GM21367 (cell line): ENCODE data around the gene LRRC27.
A peak's percentile ranks its signal among the peaks of the same experiment; 100 is the strongest.
"Not testable (repeated sequence)": the region's sequence is repeated elsewhere in the genome, so short reads cannot be mapped to it uniquely, and the experiment has no call there.

Source experiments
- ATAC-seq: cut with Tn5 transposase; IDR thresholded peaks from one replicate; pipeline ENCODE4 v1.9.1; 2021; ENCODE audit not compliant: unreplicated experiment

LRRC27 gene

DNA sequence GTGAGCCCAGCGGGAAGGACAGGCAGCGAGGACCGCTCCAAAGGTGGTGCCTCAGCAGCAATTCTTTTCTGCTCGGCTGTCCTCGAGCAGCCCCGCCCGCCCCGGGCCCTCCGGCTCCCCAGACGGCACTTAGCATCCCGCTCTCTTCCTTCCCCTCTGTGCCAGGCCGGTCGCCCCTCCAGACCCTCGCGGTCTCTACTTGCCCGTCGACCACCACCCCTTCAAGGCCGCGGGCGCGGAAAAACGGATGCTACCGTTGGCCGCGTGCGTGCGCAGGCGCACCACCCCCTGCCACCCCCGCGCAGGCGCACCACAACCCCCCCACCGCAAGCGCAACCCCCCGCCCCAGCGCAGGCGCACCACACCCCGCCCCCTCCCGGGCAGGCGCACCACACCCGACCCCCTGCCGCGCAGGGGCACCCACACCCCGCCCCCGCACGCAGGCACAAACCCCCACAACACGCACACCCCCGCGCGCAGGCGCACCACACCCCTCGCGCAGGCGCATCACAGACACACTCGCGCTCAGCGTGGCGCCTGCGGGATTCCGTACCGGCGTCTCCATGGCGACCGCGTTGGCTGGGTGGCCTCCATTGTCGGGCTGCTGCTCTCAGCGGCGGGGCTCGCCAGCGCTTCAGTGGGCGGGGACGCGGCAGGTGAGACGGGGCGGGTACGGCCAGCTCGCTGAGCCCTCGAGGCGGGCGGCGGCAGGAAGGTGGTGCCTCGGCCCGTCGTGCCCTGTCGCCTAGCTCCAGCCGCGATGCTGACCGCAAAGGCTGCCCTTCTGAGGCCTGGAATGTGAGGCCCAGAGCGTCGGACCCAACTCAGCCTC lies at the start of gene LRRC27:
Gene LRRC27, plus strand, starts transcription at position 593 of the 832 bp plus-strand sequence. CDS start 1,332 bp downstream, outside the sequence.
- ATAC-seq: peak; percentile 54

DNA sequence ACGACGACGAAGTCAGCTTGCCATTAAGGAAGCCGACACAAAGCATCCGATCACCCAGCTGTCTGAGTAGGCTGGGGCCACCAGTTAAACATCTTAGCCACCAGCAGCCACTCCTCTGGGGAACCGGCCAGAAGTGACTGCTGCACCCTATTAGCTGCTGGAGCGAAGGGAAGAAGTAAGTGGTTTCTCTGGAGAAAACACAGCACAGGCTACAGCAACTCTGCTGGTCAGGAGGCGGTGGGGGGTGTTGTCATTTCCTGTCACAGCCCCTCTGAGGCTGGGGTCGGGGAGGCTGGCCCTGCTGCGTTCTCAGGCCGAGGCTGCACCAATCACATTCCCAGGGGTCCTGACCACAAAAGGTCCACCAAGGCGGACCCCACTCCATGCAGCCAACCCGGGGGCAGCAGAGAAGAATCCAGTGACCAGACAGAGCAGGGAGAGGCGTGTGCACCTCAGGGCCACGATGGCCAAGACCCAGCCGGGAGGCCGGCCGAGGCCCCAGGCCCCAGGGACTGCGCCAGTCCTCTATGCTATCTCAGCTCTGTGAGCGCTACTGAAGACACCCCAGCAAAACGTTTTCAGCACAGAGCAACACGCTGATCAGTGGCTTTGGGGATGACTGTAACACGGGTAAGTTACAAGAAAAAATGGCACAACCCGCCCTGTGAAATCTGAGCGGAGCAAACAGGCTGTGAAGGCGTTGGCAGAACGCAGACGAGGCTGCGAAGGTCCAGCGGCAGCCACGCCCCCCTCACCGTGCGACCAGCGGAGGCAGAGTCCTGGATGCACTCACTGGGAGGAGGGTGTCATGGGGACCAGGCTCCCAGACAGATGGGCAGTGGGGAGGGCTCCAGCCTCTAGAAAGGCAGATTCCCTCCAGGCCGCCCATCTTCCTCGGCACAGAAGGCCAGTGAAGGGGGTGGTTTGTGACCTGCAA lies 49.1 kb upstream of the LRRC27 start:
- ATAC-seq: no peak

DNA sequence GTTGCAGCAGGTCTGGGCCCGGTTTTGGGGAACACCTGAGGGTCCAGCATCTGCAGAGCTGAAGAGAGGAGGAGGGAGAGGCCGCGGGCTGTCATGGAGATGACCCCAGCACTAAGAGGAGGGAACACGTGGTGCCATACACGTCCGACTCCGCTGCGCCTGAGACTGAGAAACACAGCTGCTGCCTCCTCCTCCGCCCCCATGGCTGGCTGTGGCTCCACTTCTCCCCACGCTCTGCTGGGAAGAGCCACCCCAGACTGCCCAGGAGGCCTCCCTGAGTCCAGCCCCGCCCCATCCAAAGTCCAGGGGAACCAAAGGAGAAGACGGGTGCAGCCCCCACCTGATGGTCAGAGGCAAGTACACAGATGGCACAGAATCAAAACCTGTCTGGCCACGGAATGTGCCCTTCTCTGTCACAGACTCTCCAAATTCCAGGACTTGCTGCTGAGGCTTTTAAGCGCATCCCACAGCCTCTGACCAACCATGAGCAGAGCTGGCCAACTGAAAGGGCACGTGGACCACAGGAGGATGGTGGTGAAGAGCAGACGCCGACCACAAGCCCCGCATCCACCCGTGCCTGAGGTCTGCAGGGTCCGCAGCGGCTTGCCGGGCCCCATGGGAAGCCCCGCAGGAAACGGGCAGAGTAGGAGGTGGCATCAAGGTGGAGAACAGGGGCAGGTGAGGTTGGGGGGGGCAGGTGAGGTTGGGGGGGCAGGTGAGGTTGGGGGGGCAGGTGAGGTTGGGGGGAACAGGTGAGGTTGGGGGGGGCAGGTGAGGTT lies 48.2 kb upstream of the LRRC27 start:
- ATAC-seq: no peak

DNA sequence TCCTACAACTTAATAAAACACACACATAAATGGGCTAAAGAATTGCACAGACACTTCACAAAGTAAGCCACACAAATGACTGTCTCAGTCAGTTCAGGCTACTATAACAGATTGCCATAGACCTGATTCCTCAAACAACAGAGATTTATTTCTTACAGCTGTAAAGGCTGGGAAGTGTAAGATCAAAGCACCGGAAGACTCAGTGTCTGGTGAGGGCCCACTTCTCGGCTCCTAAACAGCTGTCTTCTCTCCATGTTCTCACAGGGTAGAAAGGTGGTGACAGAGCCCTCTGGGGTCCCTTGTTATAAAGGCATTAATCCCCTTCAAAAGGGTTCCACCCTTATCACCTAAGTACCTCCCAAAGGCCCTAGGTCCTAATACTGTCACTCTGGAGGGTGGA lies 42.6 kb upstream of the LRRC27 start:
- ATAC-seq: no peak

DNA sequence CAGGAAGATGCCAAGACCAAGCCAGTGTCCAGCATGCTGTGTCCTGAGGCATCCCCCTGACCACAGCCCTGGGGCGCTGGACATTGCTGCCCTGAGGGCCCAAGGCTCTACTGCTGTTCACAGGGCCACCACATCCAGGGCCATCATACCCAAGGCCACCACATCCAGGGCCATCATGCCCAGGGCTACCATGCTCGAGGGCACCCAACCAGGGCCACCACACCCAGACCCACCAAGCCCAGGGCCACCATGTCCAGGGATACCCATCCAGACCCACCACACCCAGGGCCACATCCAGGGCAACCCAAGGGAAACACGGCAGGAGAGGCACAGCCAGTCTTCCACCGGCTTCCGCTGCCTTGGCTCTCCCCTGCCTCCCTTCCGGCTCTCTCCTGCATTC lies 41.4 kb upstream of the LRRC27 start:
- no peak for ATAC-seq

DNA sequence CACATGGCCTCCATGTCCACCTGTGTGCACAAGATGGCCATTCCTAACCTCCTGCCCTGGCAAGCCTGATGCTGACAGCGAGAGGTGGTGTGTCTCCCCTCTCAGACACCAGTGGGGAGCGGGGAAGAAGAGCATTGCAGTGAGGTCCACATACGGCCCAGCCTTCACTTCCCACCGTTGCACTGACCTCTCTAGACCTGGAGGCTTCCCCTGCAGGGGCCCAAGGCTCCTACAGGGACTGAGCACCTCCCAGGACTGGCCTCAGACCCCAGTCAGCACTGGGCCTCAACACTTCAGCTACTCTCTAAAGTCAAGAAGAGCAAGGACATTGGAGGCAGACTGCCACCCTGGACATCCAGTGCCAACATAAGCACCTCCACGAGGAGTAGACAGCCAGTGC lies 40.2 kb upstream of the LRRC27 start:
- no peak for ATAC-seq

DNA sequence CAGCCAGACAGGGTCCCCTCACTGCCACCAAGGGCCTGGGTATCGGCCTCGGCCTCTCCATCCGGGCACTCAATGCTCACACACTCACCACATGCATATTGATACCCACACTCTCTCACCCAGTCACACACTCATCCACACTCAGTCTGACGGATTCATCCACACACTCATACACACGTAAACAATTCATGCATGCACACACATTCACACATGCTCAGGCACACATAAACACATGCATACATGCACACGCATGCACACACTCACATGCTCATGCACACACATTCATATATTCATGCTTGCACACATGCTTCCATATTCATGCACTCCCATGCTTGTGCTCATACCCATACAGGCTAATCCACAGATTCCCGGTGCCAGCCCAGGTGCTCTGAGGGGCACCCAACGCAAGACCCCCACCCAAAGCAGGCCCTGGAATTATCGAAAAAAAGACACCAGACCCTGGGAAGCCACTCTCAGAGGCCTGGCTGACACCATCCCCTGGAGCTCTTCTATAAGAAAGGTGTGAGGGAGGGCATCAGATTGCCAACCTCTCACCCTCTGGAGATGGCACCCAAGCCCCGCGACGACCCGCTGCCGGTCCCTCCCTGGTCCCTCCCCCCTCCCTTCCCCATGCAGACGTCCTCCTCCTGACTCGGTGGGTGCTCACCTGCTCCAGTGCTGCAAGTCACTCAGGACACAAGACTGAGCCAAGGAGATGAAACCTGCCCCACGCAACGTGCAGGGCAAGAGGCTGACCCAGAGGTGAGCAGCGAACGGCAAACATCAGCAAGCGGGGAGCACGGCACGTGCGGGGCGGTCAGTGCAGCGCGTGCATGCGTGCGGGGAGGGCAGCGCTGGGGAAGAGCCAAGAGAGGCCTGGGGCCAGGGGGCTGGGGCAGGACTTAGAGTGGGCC lies 39.4 kb upstream of the LRRC27 start:
- ATAC-seq: no peak

DNA sequence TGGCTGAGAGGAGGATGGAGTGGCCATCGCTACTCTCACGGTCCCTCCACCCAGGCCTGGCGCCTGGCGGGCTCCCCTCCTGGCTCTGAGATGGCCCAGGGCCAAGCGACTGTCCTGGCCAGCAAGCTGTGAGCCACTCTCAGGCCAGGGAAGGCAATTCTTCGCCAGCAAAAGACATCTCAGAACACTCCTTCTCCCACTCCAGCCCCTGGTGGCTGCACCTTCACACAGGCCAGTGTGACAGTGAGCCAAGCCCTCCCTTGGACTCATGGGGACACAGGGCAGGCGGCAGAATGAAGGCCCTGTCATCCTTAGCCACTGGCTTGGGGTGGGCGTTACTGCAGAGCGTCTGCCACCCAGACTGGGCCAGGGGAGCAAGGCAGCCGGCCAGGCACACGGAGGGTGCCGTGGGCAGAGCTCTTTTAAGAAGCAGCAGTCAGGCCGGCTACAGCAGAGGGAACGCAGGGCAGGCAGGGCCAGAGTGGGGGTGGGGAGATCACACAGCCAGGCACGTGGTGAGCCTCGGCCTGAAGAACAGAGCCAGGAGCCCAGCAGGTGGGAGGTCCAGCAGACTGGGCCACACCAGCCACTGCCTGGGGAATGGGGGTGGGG lies 38.7 kb upstream of the LRRC27 start:
- no peak for ATAC-seq

DNA sequence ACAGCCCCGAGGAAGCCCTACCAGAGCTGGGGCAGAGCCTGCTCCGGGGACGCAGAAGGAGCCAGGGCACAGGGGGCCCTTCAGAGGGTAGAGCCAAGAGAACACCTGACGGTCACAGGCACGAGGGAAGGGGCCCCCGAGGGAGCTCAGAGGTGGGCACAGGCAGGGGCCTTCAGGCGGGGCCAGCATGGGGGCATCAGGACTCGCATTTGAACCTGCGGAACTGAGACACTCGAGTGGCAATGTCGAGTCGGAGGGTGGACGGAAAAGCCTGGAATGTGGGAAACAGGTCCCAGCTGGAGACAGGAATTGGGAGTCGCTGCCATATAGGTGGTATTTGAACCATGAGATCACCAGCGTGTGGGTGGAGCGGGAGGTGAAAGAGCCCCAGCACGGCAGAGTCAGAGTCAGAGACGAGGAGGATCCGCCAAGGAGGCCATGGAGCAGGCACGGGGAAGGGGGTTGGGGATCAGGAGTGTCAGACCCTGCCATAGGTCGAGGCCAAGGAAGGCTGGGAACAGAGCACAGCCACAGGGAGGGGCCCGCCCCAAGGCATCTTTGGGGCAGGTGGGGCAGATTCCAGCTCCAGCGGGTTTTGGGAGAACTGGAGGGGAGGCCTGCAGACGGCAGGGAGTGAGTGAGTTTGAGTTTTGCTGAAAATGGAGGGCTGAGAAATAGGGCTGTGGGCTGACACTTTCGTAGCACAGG lies 38.0 kb upstream of the LRRC27 start:
- ATAC-seq: no peak

DNA sequence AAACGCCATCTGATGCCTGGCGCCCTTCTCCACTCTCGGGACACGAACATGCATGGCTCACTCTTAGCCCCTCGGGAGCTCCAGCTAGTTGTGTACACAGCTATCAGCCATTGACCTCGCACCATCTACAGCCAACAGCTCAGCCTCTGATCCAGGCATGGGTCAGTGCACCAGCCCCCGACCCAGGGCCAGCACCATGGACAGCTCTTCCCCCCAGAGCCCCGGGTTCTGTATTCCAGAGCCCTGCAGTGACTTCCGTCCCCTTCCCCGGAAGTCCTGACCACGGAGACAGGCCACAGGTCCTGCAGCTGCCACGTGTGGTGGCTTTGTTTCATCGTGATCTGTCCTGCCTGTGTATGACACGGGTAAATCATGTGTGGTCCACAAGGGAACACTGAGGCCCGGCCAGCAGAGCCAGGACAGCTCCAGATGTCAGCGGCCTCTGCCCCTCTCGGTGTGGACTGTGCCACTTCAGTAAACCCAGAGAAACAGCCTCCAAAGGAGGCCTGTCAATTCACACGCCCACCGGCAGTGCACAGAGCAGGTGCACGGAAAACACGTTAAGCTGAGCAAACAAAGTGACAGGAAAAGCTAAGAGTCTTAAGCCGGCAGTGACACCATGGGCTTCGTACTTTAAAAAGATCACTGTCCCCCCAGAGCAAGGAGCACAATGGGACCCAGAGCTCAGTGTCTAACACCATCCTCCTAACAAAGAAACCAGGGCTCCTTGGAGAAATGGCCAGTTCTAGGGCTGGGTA lies 37.3 kb upstream of the LRRC27 start:
- ATAC-seq: no peak

DNA sequence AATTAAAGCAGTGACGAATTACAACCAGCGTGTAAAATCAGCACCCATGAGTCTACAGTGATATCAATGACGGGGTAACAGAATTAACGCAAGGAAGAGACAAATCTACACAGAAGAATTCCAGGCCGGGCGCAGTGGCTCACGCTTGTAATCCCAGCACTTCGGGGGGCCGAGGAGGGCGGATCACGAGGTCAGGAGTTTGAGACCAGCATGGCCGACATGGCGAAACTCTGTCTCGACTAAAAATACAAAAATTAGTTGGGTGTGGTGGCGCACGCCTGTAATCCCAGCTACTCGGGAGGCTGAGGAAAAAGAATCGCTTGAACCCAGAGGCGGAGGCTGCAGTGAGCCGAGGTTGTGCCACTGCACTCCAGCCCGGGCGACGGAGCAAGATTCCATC lies 36.5 kb upstream of the LRRC27 start:
- not testable (repeated sequence) for ATAC-seq

DNA sequence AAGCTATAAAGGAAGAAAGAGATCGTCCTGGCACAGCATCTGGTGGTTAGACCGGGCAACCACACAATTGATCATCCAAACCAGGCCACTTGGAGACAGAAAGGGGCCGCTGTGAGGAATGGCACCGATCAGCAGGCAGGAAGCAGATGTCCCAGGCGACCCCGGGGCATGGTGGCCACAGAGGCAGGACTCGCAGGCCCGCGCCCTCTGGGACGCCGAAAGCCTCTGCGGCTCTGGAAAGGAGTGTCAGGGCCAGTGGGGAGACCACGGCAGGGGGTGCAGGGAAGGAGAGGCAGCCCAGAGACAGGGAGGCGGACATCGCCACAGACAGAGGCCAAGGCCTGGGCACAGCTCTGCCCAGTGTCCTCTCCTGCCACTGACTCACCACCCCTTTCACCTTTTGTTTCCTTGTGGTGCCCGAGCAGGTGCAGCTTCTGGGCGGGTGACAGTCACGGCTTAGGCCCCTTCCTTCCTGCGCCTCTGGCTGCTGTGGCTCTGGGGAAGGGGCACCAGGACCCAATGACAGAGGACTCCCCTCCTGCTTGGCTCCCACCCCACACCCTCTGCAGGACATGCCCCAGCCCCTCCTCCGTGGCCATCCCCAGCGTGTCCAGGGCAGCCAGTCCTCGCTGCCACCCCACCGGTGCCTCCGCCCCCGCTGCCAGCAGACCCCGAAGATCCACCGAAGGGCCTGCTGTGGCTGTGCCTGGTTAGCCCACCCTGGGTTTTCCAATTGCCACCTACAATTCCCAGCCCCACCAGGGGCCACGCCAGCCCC lies 35.1 kb upstream of the LRRC27 start:
- no peak for ATAC-seq

DNA sequence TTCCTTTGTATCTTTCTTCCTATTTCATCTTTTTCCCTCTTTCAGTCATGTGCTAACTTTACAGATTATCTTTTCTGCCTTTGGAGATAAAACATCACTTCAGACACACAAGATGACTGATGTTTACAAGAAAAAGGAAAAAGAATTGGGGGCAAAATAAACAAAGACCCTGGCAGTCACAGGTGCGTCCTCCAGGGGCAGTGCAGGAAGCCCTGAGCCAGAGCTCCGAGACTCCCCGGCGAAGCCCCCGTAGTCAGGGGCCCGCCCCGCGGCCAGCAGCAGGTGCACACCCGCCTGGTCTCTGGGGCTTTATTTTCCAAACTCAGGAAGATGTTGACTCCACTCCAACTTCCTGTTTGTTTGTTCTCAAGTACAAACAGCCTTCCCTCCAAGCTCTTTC lies 34.5 kb upstream of the LRRC27 start:
- no peak for ATAC-seq

DNA sequence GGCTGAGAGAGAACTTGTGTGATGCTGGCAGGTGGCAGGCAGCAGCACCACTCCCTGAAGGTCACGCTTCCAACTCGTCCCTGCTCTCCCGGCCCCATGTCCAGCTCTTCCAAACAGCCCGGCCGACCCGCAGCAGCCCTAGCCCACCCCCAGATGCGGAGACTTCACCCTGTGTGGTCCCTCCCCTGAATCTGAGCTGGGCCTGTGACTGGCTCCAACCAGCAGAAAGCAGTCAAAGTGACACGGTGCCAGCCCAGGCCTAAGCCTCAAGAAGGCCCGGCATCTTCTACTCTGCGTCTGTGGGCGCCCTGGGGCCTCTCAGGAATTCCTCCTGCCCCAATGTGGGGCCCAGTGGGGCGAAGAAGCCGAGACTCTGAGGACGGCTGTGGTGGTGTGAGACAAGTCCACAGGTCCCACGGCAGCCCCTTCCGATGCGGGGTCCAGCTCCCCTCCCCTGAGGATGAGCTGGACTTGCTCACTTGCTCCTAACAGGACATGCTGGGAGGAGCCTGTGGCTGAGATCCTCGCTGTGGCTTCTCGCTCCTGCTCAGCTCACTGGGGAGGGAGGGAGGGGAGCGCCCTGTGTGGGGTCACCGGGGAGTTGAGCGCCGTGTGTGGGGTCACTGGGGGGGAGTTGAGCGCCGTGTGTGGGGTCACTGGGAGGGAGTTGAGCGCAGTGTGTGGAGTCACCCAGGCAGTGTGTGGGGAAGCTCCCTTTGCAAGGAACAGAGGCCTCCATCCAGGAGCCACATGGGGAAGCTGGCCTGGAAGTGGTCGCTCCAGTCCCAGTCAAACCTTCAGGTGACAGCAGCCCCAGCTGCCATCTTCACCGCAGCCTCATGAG lies 33.7 kb upstream of the LRRC27 start:
- ATAC-seq: no peak

DNA sequence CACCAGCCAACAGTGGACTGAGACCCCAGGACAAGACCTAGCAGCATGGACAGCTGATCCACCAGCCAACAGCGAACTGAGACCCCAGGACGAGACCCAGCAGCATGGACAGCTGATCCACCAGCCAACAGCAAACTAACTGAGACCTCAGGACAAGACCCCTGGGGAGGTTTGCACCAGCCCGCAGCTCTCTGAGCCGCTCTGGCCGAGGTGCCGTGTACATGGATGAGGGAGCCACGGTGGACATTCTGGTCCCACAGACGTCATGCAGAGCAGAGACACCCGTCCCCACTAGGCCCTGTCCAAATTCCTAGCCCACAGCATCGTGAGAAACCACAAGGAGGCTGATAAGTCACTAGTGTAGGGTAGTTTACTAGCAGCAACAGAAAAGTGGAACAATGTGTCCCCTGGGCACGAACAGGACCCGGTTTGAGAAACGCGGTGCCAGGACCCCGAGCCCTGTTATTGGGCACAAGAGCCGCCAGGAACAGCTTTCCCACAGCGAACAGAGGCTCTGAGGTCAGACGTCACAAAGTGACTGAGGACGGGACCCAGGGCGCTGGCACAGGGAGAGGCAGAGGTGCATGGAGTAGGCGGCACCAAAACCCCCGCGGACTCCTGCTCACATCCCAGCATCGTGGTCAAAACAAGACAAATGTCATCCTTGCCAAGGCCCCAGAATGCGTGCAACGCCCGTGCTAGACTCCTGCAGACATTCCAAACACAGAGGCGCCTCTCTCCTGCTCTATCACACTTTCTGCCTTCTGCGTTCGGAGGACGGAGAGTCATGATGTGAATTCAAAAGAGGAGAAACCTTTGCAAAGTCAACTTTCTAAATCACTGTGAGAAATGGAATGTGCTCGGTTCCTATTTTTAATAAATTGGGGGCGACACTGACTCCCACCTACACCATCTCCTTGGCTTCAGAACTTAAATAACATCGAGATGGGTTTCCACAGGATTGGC lies 32.3 kb upstream of the LRRC27 start:
- ATAC-seq: no peak

DNA sequence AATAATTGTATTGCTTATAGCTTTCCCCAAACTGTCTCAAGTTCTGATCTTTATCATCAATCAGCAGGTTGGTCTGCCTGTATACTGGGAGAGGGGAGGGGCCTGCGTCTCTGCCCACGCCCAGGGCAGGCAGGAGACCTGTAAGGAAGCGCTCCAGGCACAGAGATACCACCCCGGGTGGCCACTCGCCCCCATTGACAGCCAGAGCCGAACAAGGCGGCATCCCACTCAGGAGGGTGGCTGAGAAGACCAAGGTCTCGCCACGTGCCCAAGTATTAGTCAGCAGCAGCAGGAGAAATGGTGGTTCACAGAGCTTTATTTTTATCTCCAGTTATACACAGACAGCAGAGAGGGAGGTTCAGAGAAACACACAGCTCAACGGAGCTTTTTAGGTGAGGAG lies 31.4 kb upstream of the LRRC27 start:
- no peak for ATAC-seq
